GM11168 (cell line): Measurements from ENCODE around the gene DEFB114.

Experiments
- in situ Hi-C: fragments of 300-500 bp; cut with MboI; formaldehyde crosslinking; loops from one replicate; pipeline ENCODE4 v1.12.0; 2022; ENCODE audit warnings: low sequenced_read_pairs; ENCODE audit not compliant: unreplicated experiment

The DEFB114 gene

DNA sequence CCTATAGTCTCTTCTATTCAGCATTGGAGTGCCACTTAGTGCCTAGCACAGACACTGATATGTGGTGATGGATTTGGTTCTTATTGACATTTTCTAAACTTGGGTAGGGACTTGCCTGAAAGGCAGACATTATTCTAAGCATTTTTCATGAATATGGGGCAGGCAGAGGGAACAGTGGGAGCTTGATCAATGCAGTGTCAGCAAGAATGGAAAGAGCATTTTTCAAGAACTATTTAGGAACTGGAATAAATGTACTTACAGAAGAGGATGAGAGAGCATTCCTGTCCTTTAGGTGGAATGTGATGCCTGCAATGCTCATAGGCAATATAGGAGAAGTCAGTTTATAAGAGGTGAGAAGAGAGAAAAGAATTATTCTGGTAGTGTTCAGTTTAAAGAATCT lies 26.2 kb downstream of the DEFB114 start:
- in situ Hi-C loops: no loop called here

DNA sequence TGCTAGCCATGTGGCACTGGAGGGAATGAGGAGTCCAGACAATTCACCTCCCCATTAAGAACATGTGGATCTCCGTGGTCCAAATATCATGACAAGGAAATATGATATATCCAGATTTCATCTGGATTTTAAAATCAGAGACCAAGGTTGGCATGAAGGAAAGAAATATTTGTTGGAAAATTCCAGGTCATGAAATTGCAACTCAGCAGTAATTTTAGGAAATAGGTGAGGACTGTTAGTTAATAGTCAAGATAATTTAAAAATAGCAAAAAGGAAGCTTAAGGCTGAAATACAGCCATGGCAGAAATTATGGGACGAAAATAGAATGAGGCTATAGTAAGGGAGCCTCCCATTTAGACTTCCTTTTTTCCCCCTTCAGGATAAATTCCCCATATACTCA lies 26.9 kb downstream of the DEFB114 start:
- in situ Hi-C loops: no loop called here

- in situ Hi-C loops: no loop called here
Measured at GRCh38 chr6:49935387-49935786, 28.6 kb downstream of the DEFB114 start.

DNA sequence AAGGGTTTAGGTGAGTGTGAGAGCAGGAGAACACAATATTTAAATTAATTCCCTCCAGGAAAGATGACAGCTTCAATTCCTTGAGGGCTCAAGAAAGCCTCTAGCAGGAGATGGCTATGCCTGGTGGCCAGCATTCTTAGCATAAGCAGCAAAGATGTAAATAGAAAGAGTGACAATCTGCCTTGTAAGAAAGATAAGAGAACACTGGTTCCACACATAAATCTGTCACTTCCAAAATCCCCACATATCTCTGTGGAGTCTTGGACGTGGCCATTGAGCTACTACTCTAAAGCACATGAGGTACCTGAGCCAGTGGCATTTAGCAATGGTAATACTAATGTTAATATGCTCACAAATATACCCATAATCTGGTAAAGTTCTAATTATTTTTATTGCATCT lies 29.2 kb downstream of the DEFB114 start:
- in situ Hi-C loops: no loop called here

- in situ Hi-C loops: no loop called here
Measured at GRCh38 chr6:49933526-49933925, 30.4 kb downstream of the DEFB114 start.

- in situ Hi-C loops: no loop called here
Measured at GRCh38 chr6:49929340-49929739, 34.6 kb downstream of the DEFB114 start.

DNA sequence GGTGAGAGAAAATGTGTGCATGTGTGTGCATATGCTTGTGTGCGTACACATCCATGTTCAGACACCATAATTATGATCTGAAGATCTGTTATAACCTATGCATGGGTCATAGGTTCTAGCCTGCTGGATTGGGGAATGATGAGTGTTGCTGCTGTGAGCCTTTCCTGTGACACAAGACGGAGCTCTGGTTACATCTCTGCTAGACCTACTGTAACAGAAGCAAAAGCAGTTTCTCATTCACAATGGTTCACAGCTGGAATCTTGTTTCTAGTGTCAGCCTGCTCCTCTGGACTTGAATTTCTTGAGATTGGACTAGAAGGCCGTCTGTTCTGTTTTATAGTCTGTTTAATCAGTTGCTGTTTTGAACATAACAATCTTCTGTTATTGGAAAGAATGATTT lies 40.1 kb downstream of the DEFB114 start:
- in situ Hi-C loops: no loop called here

DNA sequence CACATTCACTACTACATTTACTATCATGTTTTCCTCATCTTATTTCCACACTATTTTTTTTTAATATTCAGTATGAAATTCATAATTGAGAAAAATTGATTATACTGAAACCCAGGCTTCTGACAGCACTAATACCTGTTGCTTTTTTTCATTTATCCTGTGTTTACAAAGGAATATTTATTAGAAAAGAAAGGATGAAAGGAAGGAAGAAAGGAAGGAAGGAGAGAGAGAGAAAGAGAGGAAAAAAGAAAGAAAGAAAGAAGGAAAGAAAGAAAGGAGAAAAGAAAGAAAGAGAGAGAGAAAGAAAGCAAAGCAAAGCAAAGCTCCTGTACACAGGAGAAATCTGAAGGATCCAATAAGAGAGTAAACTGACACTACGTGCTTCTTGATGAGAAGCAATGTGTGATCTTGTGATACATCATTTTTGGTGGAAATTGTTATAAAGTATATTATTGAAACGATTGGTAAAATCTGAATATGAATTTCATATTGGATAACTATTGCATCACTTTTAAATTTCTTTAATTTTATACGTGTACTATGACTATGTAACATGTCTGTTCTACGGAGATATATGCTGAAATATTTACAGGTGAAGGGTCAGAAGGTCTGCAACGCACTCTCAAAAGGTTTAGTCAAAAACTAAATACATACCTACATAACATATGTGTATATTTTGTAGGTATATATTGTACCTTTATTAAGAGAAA lies 43.9 kb downstream of the DEFB114 start:
- in situ Hi-C loops: no loop called here

GRCh38 chr6:49919261-49919660 lies 44.7 kb downstream of the DEFB114 start:
- in situ Hi-C loops: no loop called here

DNA sequence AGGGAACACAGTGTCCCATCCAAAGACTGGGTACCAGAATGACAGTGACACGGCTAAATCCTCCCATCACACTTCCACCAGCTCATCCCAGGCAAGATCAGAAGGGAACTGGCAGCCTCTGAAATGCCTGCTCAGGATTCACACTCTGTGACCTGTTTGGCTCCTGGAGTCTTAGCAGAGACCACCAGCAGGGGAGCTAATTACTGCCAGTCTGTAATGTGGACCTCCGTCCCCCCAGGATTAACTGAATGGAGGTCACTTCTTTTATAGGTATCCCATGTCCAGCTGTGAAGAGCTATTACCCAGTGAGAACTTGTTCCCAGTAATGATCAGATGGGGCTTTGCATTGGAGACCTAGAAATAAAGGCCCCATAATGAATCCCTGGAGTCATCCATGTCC lies 45.2 kb downstream of the DEFB114 start:
- in situ Hi-C loops: no loop called here

DNA sequence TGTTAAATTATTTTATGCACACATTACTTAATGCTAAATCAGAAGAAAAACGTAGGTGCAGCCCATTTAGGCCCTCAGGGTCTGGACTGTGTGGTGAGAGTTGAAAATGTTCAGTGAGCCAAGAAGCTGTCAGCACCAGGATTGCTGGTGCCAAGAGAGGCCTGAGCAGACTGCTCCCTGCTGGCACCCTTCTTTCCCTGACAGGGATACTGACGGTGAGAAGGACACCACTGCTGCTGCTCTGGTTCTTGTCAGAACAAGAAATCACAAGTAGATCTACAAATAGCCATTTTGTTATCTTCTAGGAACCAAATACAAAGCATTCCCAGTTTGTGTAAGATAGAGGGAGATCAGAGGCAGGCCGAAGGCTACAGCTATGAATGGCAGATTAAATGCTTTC lies 48.9 kb downstream of the DEFB114 start:
- in situ Hi-C loops: no loop called here

- in situ Hi-C loops: no loop called here
Measured at GRCh38 chr6:49913636-49914375, 50.2 kb downstream of the DEFB114 start.

GRCh38 chr6:49912196-49912595 lies 51.8 kb downstream of the DEFB114 start:
- in situ Hi-C loops: no loop called here

GRCh38 chr6:49911252-49911651 lies 52.7 kb downstream of the DEFB114 start:
- in situ Hi-C loops: no loop called here
